Measurements from ENCODE around the gene CDH5. TPM values are rescaled to one million over a fixed set of nuclear protein-coding genes. Genes with fewer than 3 reads are reported as not detected.

Gene CDH5
- total RNA-seq, 5 donors from 2014 or later (not counting 1 experiment from before 2014, with no cell fraction given): 0.10 to 0.20 TPM; not detected in 3

- Mint-ChIP-seq H3K27ac (no peak overlapping the region), H3K36me3 (no peaks in the 10 kb centered on the region), H3K4me1 (peaks cover 13 to 18% (median 15%) of the 10 kb centered on the region in 3 donors), H3K4me3 (no peak overlapping the region), H3K9me3 (no peaks in the 10 kb centered on the region), H3K27me3 (peaks cover 0 to 14% of the 10 kb centered on the region in 2 donors)
- H3K9me3 ChIP-seq: no peaks in the 10 kb centered on the region
- DNase-seq: no peak
- H3K27me3 ChIP-seq (replicated peaks in 1 of 2; ENCODE audit: control insufficient read depth in 2 of 2, extremely low read depth in 1 of 2, insufficient read depth in 2 of 2, low read length in 1 of 2): peaks cover 0 to 41% of the 10 kb centered on the region in 2 experiments
- WGBS (ENCODE audit: insufficient coverage): 68% methylated on average over 4 of the region's 5 CpGs
- no peak overlapping the region for H3K27ac ChIP-seq (ENCODE audit: low read length)
- POLR2A ChIA-PET: no interaction called here
- H3K4me1 ChIP-seq (ENCODE audit: control insufficient read depth in 1 of 2, extremely low read depth in 1 of 2, insufficient read depth in 2 of 2, low read length in 2 of 2): peaks cover 7 to 18% of the 10 kb centered on the region in 2 experiments
- no peaks in the 10 kb centered on the region for H3K36me3 ChIP-seq (ENCODE audit: control insufficient read depth in 2 of 2, extremely low read depth in 1 of 2, insufficient read depth in 1 of 2, low read length in 1 of 2)
- ATAC-seq (replicated peaks in 1 of 4): no peak
- no peak overlapping the region for H3K4me3 ChIP-seq (ENCODE audit: control insufficient read depth in 1 of 2, extremely low read depth in 1 of 2, low read length in 1 of 2)
- CTCF ChIA-PET: interaction anchor here in 1 of 2 donors (0.7 kb wide), 1 partner anchor 74 kb away, joined by 3 read pairs; no protein-coding TSS in a partner anchor
These were observed 37.1 kb downstream of the CDH5 start for GRCh38 chr16:66403531-66404145.

GRCh38 chr16:66405057-66405783, 38.7 kb downstream of the CDH5 start:
- no peaks in the 10 kb centered on the region for H3K9me3 Mint-ChIP-seq
- no CpG with 5 or more reads among the region's 2 CpGs for WGBS (ENCODE audit: insufficient coverage)
- H3K27me3 Mint-ChIP-seq: peaks cover 0 to 14% of the 10 kb centered on the region in 2 donors
- peaks cover 25 to 32% (median 30%) of the 10 kb centered on the region in 3 donors for H3K4me1 Mint-ChIP-seq
- H3K4me3 Mint-ChIP-seq: peak overlapping the region in 1 of 3 donors; percentile 86
- Histone ChIP-seq H3K36me3 (ENCODE audit: control insufficient read depth in 2 of 2, extremely low read depth in 1 of 2, insufficient read depth in 1 of 2, low read length in 1 of 2) (peaks cover 0 to under 1% of the 10 kb centered on the region in 2 donors), H3K27me3 (replicated peaks in 1 of 2; ENCODE audit: control insufficient read depth in 2 of 2, extremely low read depth in 1 of 2, insufficient read depth in 2 of 2, low read length in 1 of 2) (peaks cover 0 to 36% of the 10 kb centered on the region in 2 experiments), H3K9me3 (no peaks in the 10 kb centered on the region), H3K4me3 (ENCODE audit: control insufficient read depth in 1 of 2, extremely low read depth in 1 of 2, low read length in 1 of 2) (no peak overlapping the region), H3K27ac (ENCODE audit: low read length) (no peak overlapping the region), H3K4me1 (ENCODE audit: control insufficient read depth in 1 of 2, extremely low read depth in 1 of 2, insufficient read depth in 2 of 2, low read length in 2 of 2) (peaks cover 12 to 25% of the 10 kb centered on the region in 2 experiments)
- H3K36me3 Mint-ChIP-seq: peaks cover 5% of the 10 kb centered on the region
- DNase-seq: no peak
- no peak for ATAC-seq (replicated peaks in 1 of 4)
- no peak overlapping the region for H3K27ac Mint-ChIP-seq
- ChIA-PET CTCF (interaction anchor here (0.6 to 2.3 kb wide), 12 partner anchors 35 to 883 kb away, joined by 3 to 14 read pairs (median 4); no protein-coding TSS in a partner anchor), POLR2A (no interaction called here)

GRCh38 chr16:66406534-66407221, 40.2 kb downstream of the CDH5 start:
- WGBS (ENCODE audit: insufficient coverage): 4% methylated on average over 32 of the region's 35 CpGs
- H3K27ac ChIP-seq (ENCODE audit: low read length): no peak overlapping the region
- peaks cover 3% of the 10 kb centered on the region for H3K9me3 ChIP-seq
- ATAC-seq (replicated peaks in 1 of 4) (peak; percentile 73 to 79 (median 78)), DNase-seq (peak; percentile 49 to 92 (median 83))
- H3K4me1 Mint-ChIP-seq: peaks cover 25 to 33% (median 31%) of the 10 kb centered on the region in 3 donors
- peaks cover 19% of the 10 kb centered on the region for H3K36me3 Mint-ChIP-seq
- peaks cover 0 to 27% of the 10 kb centered on the region in 2 experiments for H3K27me3 ChIP-seq (replicated peaks in 1 of 2; ENCODE audit: control insufficient read depth in 2 of 2, extremely low read depth in 1 of 2, insufficient read depth in 2 of 2, low read length in 1 of 2)
- peaks cover 0 to 4% (median 0%) of the 10 kb centered on the region in 3 donors for H3K9me3 Mint-ChIP-seq
- peaks cover 0 to 12% of the 10 kb centered on the region in 2 donors for H3K27me3 Mint-ChIP-seq
- CTCF ChIA-PET: interaction anchor here (0.5 to 2.3 kb wide), 19 partner anchors 68 to 461 kb away, joined by 3 to 15 read pairs (median 4); partner anchors contain the start of gene DYNC1LI2 (in 1 of the 2)
- peak overlapping the region; percentile 81 to 86 (median 85) for H3K4me3 Mint-ChIP-seq
- peaks cover 12 to 25% of the 10 kb centered on the region in 2 experiments for H3K4me1 ChIP-seq (ENCODE audit: control insufficient read depth in 1 of 2, extremely low read depth in 1 of 2, insufficient read depth in 2 of 2, low read length in 2 of 2)
- H3K36me3 ChIP-seq (ENCODE audit: control insufficient read depth in 2 of 2, extremely low read depth in 1 of 2, insufficient read depth in 1 of 2, low read length in 1 of 2): peaks cover 0 to 8% of the 10 kb centered on the region in 2 donors
- peak overlapping the region; percentile 6 to 22 for H3K27ac Mint-ChIP-seq
- peak overlapping the region; percentile 64 to 76 for H3K4me3 ChIP-seq (ENCODE audit: control insufficient read depth in 1 of 2, extremely low read depth in 1 of 2, low read length in 1 of 2)
- POLR2A ChIA-PET: no interaction called here

- peaks cover 0 to 10% of the 10 kb centered on the region in 2 donors for H3K27me3 Mint-ChIP-seq
- DNase-seq: peak in 27 of 35 experiments; percentile 4 to 72 (median 22)
- WGBS (ENCODE audit: insufficient coverage): 29% methylated on average over 1 of the region's 5 CpGs
- ATAC-seq (replicated peaks in 1 of 4): peak; percentile 66 to 80 (median 73)
- Histone ChIP-seq H3K4me1 (ENCODE audit: control insufficient read depth in 1 of 2, extremely low read depth in 1 of 2, insufficient read depth in 2 of 2, low read length in 2 of 2) (peaks cover 12 to 25% of the 10 kb centered on the region in 2 experiments), H3K36me3 (ENCODE audit: control insufficient read depth in 2 of 2, extremely low read depth in 1 of 2, insufficient read depth in 1 of 2, low read length in 1 of 2) (peaks cover 0 to 8% of the 10 kb centered on the region in 2 donors), H3K9me3 (peaks cover 3% of the 10 kb centered on the region), H3K27ac (ENCODE audit: low read length) (peak overlapping the region; percentile 63), H3K27me3 (replicated peaks in 1 of 2; ENCODE audit: control insufficient read depth in 2 of 2, extremely low read depth in 1 of 2, insufficient read depth in 2 of 2, low read length in 1 of 2) (peaks cover 0 to 20% of the 10 kb centered on the region in 2 experiments), H3K4me3 (ENCODE audit: control insufficient read depth in 1 of 2, extremely low read depth in 1 of 2, low read length in 1 of 2) (peak overlapping the region; percentile 41 to 69)
- ChIA-PET CTCF (interaction anchor here (0.7 to 1.7 kb wide), 5 partner anchors 66 to 332 kb away, joined by 3 to 5 read pairs (median 3); no protein-coding TSS in a partner anchor), POLR2A (no interaction called here)
- peaks cover 0 to 11% (median 4%) of the 10 kb centered on the region in 3 donors for H3K9me3 Mint-ChIP-seq
- peak overlapping the region; percentile 84 to 90 (median 86) for H3K4me3 Mint-ChIP-seq
- peak overlapping the region; percentile 97 to 98 for H3K27ac Mint-ChIP-seq
- peaks cover 19% of the 10 kb centered on the region for H3K36me3 Mint-ChIP-seq
- H3K4me1 Mint-ChIP-seq: peaks cover 25 to 33% (median 31%) of the 10 kb centered on the region in 3 donors
These were observed 41.9 kb downstream of the CDH5 start for GRCh38 chr16:66408163-66409048.

DNA sequence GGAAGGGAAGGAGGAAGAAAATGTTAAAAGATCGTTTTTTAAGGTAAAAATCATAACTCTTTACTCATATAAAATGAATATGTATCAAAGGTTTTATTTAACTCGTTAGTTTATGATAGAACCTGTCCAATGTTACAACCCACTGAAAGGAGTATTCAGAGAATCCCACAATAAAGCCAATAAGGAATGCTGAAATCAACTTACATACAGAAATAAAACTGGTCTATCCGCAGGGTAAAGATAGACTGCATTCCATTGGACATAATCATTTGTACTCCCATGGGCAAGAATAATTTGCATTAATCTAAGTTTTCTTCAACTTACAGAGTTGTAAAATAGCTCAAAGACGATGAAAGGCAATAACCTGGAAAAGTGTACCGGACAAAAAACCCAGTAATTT, 42.7 kb downstream of the CDH5 start:
- Histone ChIP-seq H3K4me3 (ENCODE audit: control insufficient read depth in 1 of 2, extremely low read depth in 1 of 2, low read length in 1 of 2) (peak overlapping the region in 1 of 2 donors; percentile 69), H3K27ac (ENCODE audit: low read length) (no peak overlapping the region), H3K36me3 (ENCODE audit: control insufficient read depth in 2 of 2, extremely low read depth in 1 of 2, insufficient read depth in 1 of 2, low read length in 1 of 2) (peaks cover 0 to 8% of the 10 kb centered on the region in 2 donors), H3K27me3 (replicated peaks in 1 of 2; ENCODE audit: control insufficient read depth in 2 of 2, extremely low read depth in 1 of 2, insufficient read depth in 2 of 2, low read length in 1 of 2) (peaks cover 0 to 15% of the 10 kb centered on the region in 2 experiments), H3K9me3 (peaks cover 3% of the 10 kb centered on the region), H3K4me1 (ENCODE audit: control insufficient read depth in 1 of 2, extremely low read depth in 1 of 2, insufficient read depth in 2 of 2, low read length in 2 of 2) (peaks cover 12 to 25% of the 10 kb centered on the region in 2 experiments)
- POLR2A ChIA-PET: interaction anchor here in 1 of 2 donors (1.0 kb wide), 1 partner anchor 61 kb away, joined by 9 read pairs; no protein-coding TSS in a partner anchor
- Mint-ChIP-seq H3K4me3 (peak overlapping the region; percentile 84 to 90 (median 86)), H3K27ac (peak overlapping the region; percentile 97 to 98), H3K9me3 (peaks cover 0 to 11% (median 4%) of the 10 kb centered on the region in 3 donors), H3K4me1 (peaks cover 25 to 33% (median 31%) of the 10 kb centered on the region in 3 donors), H3K27me3 (peaks cover 0 to 8% of the 10 kb centered on the region in 2 donors), H3K36me3 (peaks cover 19% of the 10 kb centered on the region)
- no peak for DNase-seq
- no CpG with 5 or more reads among the region's 5 CpGs for WGBS (ENCODE audit: insufficient coverage)
- no peak for ATAC-seq (replicated peaks in 1 of 4)
- CTCF ChIA-PET: interaction anchor here (0.6 to 0.8 kb wide), 5 partner anchors 138 to 1353 kb away, joined by 3 to 10 read pairs (median 5); partner anchors contain the start of gene DYNC1LI2 (in 1 of the 2)

All from T-cell (primary cell).